GM12892 (cell line): ENCODE results near the gene TMEM125.

Experiments
- POLR2A ChIP-seq: IDR thresholded peaks from 2 replicates; pipeline ENCODE4 v1.6.1; 2011; ENCODE audit warnings: low read depth, low read length, control low read depth
- POLR2AphosphoS5 ChIP-seq: IDR thresholded peaks from 2 replicates; pipeline ENCODE4 v1.6.1; 2011; ENCODE audit warnings: low read depth, low read length, control low read depth
- TAF1 ChIP-seq: IDR thresholded peaks from 2 replicates; pipeline ENCODE4 v1.6.1; 2011; ENCODE audit warnings: low read depth, mild to moderate bottlenecking, control low read depth, low read length, borderline replicate concordance

DNA sequence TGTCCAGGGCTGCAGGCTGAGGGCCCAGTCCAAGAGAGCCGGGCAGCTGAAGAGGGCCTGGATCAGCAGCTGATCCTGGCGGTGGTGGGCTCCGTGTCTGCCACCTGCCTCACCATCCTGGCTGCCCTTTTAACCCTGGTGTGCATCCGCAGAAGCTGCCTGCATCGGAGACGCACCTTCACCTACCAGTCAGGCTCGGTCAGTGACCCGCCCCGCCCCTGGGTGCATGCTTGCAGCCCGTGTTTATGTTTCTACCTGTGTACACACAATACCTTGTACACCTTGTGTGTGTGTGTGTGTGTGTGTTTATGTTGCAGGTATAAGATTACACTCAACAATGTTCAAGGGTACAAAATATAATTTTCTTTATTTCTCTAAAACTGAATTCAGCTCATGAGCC lies 44.0 kb downstream of the TMEM125 start:
- TF ChIP-seq POLR2A (no peak), POLR2AphosphoS5 (no peak), TAF1 (no peak)
